Activated naive CD4-positive, alpha-beta T cell treated with anti-CD3 and anti-CD28 coated beads, Interleukin-2, amount 50 U/mL, for 72 hours (primary cell): Measurements from ENCODE around the gene TANGO2. TPM values are rescaled to one million over a fixed set of nuclear protein-coding genes. Genes with fewer than 3 reads are reported as not detected.

Source experiments
- ATAC-seq, 2 donors: fragments of 150-1000 bp; cut with Tn5 transposase; 2 replicates each; pipeline ENCODE4 v1.10.0; 2021; ENCODE audit warnings: mild to moderate bottlenecking in 2 of 2, moderate library complexity in 2 of 2
- DNase-seq, 2 donors: peaks; one replicate each; pipeline ENCODE4 v3.0.0; 2021 to 2022; ENCODE audit warnings: low spot score in 2 of 2
- H3K27ac Mint-ChIP-seq, 2 donors: one replicate each; pipeline ENCODE4 v1.8.0; 2022; ENCODE audit warnings: mild to moderate bottlenecking in 2 of 2, mixed read lengths in 2 of 2
- H3K36me3 Mint-ChIP-seq, 2 donors: one replicate each; pipeline ENCODE4 v1.8.0; 2022; ENCODE audit warnings: mixed read lengths in 2 of 2
- H3K9me3 Mint-ChIP-seq, 2 donors: one replicate each; pipeline ENCODE4 v1.8.0; 2022; ENCODE audit warnings: mixed read lengths in 2 of 2
- total RNA-seq, 2 donors: library from RNA; stranded (reverse); gene quantifications; one replicate each; pipeline ENCODE4 v1.2.3, GENCODE V29; 2022

The TANGO2 gene
- total RNA-seq, 2 donors from 2014 or later: 19.1 to 19.3 TPM

- H3K9me3 Mint-ChIP-seq: no peaks in the 10 kb centered on the region
- H3K27ac Mint-ChIP-seq: peak overlapping the region in 1 of 2 donors; percentile 86
- no peak for DNase-seq
- no peaks in the 10 kb centered on the region for H3K36me3 Mint-ChIP-seq
- no peak for ATAC-seq
Measured at GRCh38 chr22:20026996-20027601, 6.2 kb downstream of the TANGO2 start.

DNA sequence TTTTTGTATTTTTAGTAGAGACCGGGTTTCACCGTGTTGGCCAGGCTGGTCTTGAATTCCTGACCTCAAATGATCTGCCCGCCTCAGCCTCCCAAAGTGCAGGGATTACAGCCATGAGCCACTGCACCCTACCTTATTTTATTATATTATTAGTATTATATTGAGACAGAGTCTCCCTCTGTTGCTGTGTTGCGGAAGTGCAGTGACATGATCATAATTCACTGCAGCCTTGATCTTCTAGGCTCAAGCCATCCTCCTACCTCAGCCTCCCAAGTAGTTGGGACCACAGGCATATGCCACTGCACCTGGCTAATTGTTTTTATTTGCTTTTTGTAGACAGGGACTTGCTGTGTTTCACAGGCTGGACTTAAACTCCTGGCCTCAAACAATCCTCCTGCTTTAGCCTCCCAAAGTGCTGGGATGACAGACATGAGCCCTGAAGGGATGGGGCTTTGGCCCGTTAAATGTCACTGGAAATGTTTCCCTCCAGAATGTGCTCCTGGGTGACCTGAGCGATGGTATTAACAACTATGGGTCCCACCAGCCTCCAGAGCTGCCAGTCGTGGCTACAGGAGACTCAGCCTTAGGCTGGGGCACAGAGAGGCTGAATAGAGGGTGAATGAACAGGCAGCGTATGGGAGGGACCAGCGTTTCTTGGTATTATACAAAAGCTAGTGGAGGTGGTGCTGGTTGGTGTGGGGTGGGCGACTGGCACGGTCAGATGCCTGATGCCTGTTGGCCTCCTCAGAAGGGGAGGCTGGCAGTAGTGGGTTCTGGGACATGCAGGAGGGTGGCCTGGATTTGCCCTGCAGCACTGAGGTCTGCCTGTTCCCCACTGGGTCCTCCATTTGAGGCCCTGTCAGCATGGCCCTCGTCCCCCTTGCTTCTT, 7.3 kb downstream of the TANGO2 start:
- ATAC-seq (no peak), DNase-seq (no peak)
- H3K9me3 Mint-ChIP-seq: no peaks in the 10 kb centered on the region
- no peaks in the 10 kb centered on the region for H3K36me3 Mint-ChIP-seq
- peak overlapping the region in 1 of 2 donors; percentile 27 for H3K27ac Mint-ChIP-seq

- peak overlapping the region in 1 of 2 donors; percentile 27 for H3K27ac Mint-ChIP-seq
- no peak for DNase-seq
- no peaks in the 10 kb centered on the region for H3K9me3 Mint-ChIP-seq
- H3K36me3 Mint-ChIP-seq: no peaks in the 10 kb centered on the region
- no peak for ATAC-seq
Measured at GRCh38 chr22:20028855-20029549, 8.1 kb downstream of the TANGO2 start.

DNA sequence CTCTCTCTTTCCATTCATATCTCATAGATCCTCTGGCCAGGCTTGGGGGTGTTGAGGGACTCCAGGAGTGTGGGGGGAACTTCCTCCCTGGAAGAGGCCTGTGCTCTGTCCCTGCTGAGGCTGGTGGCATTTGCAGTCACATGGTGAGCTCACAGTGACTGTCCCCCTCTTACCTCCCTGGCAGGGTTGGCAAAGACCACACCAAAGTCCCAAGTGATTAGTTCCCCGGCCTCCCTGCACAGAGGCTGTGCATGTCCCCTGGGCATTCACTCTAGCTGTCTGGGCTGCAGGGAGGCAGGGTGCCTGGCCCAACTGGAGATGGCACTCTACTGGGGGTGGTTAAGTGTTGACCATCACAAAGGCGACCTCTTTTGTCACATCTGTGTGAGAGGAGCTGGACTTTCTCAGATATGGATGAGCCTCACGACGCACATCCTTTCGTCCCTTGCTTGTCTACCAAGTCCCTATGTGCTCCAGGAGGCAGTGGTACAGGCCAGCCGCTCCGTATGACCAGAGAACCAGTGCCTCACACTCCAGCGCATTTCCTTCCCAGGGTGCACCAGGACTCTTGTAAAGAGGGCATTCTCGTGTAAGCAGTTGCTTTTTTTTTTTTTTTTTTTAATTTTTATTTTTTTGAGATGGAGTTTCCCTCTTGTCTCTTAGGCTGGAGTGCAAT, 8.8 kb downstream of the TANGO2 start:
- DNase-seq (no peak), ATAC-seq (no peak)
- Mint-ChIP-seq H3K36me3 (no peaks in the 10 kb centered on the region), H3K27ac (no peak overlapping the region), H3K9me3 (no peaks in the 10 kb centered on the region)

GRCh38 chr22:20031732-20032406, 11.0 kb downstream of the TANGO2 start:
- ATAC-seq: no peak
- DNase-seq: no peak

GRCh38 chr22:20032407-20032991, 11.6 kb downstream of the TANGO2 start:
- DNase-seq (no peak), ATAC-seq (no peak)
- Mint-ChIP-seq H3K9me3 (no peaks in the 10 kb centered on the region), H3K27ac (peak overlapping the region in 1 of 2 donors; percentile 50), H3K36me3 (no peaks in the 10 kb centered on the region)

More at GRCh38 chr22:20031732-20032406, 11.0 kb downstream of the TANGO2 start:
- Mint-ChIP-seq H3K27ac (peak overlapping the region in 1 of 2 donors; percentile 60), H3K36me3 (no peaks in the 10 kb centered on the region), H3K9me3 (no peaks in the 10 kb centered on the region)

DNA sequence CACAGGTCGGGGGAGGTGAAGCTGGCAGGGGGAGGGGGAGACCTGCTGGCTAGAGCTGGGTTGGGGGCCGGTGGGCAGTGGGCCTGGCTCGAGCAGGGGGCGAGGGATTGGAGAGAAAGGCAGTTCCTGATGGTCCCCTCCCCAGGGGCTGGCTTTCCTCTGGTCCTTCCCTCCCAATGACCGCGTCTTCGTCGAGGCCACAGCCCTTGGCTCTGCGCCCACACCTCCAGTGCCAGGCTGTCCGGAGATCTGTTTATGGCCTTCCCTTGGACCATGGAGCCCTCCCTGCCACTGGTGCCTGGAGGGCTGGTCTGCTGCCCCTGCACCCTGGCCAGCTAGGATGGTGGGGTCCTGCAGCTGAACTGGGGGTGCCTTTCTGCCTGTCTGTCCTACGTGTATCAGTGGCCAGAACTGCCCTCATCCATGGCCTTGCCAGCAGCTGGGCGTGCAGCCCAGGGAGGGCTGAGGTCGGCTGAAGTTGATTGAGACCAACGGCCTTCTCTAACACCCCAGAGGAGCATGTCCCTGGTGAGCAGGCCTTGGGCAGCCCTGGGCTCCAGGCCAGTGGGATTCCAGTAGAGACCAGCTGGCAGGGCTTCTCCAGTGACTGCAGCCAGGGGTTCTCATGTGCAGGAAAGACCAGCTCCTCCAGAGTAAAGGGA, 12.3 kb downstream of the TANGO2 start:
- H3K9me3 Mint-ChIP-seq: no peaks in the 10 kb centered on the region
- no peak for ATAC-seq

DNA sequence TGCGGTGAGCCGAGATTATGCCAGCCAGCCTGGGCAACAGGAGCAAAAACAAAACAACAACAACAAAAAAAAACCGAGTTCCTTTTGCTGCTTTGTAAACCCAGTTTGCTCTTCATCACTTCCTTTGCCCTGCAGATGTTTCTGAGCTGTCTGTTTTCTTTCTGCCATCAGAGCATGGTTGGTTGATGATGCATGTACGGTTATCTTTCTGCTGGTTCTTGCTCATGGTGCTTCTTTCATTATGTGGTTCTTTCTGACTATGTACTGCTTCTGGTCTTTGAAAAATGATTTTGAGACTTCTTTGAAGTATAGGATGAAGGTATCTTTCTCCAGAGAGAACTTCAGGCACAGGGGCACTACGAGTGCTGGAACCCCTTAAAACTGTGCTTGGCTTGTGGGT, 13.2 kb downstream of the TANGO2 start:
- DNase-seq (no peak), ATAC-seq (no peak)
- Mint-ChIP-seq H3K9me3 (no peaks in the 10 kb centered on the region), H3K36me3 (no peaks in the 10 kb centered on the region), H3K27ac (peak overlapping the region in 1 of 2 donors; percentile 81)

More for the DNA sequence above, 12.3 kb downstream of the TANGO2 start:
- Mint-ChIP-seq H3K27ac (no peak overlapping the region), H3K36me3 (no peaks in the 10 kb centered on the region)
- no peak for DNase-seq

GRCh38 chr22:20035375-20036083, 14.6 kb downstream of the TANGO2 start:
- ATAC-seq (no peak), DNase-seq (no peak)
- Mint-ChIP-seq H3K9me3 (no peaks in the 10 kb centered on the region), H3K27ac (peak overlapping the region in 1 of 2 donors; percentile 11), H3K36me3 (no peaks in the 10 kb centered on the region)

DNA sequence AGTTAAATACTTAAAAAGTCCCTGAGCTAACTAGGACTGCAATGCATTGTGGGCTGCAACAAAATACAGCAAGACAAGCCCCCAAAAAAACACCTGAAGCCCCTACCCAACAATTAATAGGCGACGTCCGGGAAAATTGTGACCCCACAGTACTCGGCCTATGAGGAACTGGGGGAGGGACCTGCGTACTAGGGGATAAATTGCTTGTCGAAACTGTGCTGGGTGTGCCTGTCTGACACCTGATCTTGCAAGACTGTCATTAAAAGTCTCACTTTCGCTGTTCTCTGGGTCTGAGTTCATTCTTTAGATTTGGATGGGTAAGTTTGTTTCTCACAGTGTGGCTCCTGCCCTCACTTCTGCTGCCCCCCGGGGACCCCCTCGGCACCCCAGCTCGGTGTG, 15.2 kb downstream of the TANGO2 start:
- H3K27ac Mint-ChIP-seq: no peak overlapping the region
- DNase-seq: no peak

DNA sequence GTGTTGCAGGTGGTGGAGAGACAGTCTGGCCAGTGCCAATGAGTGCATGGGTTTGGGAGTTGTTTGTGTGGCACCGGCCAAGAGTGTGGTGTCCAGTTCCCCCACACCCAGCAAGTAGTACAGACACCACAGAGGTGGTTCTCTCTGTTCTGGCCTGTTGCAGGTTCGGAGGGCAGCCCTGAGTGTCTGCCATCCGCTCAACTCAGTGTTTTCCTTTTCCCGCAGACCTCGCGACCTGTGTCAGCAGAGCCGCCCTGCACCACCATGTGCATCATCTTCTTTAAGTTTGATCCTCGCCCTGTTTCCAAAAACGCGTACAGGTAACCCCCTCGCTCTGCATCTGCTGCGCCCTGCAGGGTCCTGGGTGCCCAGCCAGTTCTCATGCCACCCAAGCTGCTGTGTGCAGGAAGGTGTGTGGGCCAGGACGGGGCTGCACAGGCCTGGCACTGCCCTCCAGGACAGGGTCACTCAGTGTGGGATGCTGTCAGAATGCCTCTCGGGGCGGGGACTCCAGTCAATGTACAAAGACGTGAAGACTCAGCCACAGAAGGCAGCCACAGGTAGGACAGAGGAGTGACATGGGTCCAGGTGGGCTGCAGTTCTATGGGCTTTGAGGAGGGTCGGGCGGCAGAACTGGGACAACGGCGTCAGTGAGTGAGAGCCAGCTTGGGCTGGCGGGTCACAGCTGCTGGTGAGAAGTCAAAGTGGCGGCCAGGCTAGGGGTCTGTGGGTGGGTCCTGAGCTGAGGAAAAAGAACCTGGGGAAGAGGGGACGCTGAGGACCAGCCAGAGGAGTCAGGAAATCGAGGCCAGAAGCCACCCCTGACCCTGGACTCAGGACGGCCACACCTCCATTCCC, 15.9 kb downstream of the TANGO2 start:
- Mint-ChIP-seq H3K27ac (peak overlapping the region; percentile 36 to 81), H3K36me3 (no peaks in the 10 kb centered on the region), H3K9me3 (no peaks in the 10 kb centered on the region)
- no peak for DNase-seq
- no peak for ATAC-seq

More for the DNA sequence above, 15.2 kb downstream of the TANGO2 start:
- Mint-ChIP-seq H3K9me3 (no peaks in the 10 kb centered on the region), H3K36me3 (no peaks in the 10 kb centered on the region)
- ATAC-seq: no peak

DNA sequence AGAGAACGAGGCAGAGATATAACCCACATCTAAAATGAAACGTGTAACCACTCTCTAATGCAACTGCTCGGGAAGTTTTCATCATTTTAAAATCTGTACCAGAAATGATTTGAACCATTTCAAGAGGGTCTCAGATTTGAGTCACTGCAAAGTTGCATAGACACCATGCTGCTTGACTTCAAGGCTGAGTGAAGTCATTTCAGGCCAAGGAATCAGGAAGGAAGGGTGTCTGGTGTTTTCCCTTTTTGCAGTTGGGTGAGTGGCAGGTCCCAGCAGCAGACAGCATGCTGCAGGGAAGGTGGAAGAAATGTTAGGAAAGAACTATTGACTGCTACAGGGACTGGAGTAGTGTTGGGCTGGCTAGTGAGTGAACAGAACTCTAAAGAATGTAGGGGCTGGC, 16.5 kb downstream of the TANGO2 start:
- peak; percentile 86 to 92 for ATAC-seq
- H3K27ac Mint-ChIP-seq: peak overlapping the region in 1 of 2 donors; percentile 81
- no peaks in the 10 kb centered on the region for H3K9me3 Mint-ChIP-seq
- no peaks in the 10 kb centered on the region for H3K36me3 Mint-ChIP-seq
- no peak for DNase-seq

DNA sequence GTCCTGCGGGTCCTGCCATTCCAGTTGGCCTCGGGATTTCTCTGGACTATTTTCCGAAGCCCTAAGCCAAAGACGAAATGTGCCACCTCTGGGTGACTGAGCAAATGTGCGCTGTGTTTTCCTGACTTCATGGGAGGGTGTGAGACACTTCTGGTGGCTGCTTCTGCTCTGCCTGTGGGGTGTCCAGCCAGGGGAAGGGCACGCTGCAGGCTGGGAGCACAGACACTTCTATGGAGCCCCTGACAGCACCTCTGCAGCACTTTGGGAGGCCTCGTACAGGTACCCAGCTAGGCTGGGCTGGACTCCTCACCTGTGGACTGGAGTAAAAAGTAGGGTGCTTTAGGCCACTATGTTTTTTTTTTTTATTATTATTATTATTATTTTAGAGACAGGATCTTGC, 17.7 kb downstream of the TANGO2 start:
- DNase-seq (no peak), ATAC-seq (no peak)
- no peaks in the 10 kb centered on the region for H3K36me3 Mint-ChIP-seq
- no peaks in the 10 kb centered on the region for H3K9me3 Mint-ChIP-seq
- H3K27ac Mint-ChIP-seq: no peak overlapping the region

DNA sequence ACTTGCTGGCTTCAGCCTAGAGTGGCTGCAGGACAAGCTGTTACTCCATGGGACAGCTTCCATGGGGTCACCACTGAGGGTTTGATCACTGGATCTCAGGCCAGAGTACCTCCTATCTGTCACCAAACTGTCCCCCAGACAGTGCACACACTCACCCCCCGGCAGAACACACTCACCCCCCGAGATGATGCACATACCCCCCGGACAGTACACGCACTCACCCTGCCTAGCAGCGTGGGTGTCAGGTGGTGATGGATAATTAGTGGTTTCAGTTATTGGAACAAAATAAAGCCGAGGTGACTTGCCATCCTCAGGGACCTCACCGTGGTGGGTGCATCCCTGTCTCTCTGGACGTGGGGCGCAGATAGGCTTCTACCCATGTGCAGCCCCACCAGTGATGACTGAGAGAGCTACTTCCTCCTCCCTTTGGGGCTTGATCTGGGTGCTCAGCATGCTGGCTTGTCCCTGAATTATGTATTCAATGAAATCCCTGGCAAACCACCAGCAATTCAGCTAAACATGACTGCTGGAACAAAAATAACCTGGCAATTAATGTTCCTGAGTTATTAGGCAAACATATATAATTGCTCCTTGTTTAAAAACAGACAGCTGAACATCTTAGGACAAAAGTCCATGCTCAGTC, 18.9 kb downstream of the TANGO2 start:
- H3K27ac Mint-ChIP-seq: no peak overlapping the region
- H3K36me3 Mint-ChIP-seq: no peaks in the 10 kb centered on the region
- DNase-seq (no peak), ATAC-seq (no peak)
- no peaks in the 10 kb centered on the region for H3K9me3 Mint-ChIP-seq
